Natural killer cell (primary cell): ENCODE measurements around the gene CEP350. TPM values are rescaled to one million over a fixed set of nuclear protein-coding genes. Genes with fewer than 3 reads are reported as not detected.

ENCODE experiments used
- ATAC-seq, 3 donors: fragments of 150-1000 bp in 2 of 3; fragments of 200-7000 bp in 1 of 3; cut with Tn5 transposase; 1 replicate in 1 of 3; 2 replicates in 2 of 3; pipeline ENCODE4 v1.10.0; 2021; ENCODE audit warnings: mild to moderate bottlenecking in 2 of 3, moderate library complexity in 2 of 3
- DNase-seq, 2 donors: peaks; one replicate each; pipeline versions ENCODE4 v3.0.0 to v3.0.0-alpha.2; 2013 to 2021; ENCODE audit warnings: mixed read lengths in 1 of 2
- H3K27ac ChIP-seq: one replicate; pipeline ENCODE4 v1.5.1; 2013; ENCODE audit warnings: mild to moderate bottlenecking, low read length
- H3K27me3 ChIP-seq: one replicate; pipeline ENCODE4 v1.6.1; 2013; ENCODE audit warnings: low read length; ENCODE audit not compliant: control insufficient read depth, insufficient read depth
- H3K36me3 ChIP-seq: one replicate; pipeline ENCODE4 v1.6.1; 2013; ENCODE audit warnings: low read length; ENCODE audit not compliant: control insufficient read depth, insufficient read depth
- H3K4me1 ChIP-seq: one replicate; pipeline ENCODE4 v1.6.1; 2013; ENCODE audit warnings: low read length; ENCODE audit not compliant: control insufficient read depth, insufficient read depth
- H3K4me3 ChIP-seq: one replicate; pipeline ENCODE4 v1.5.1; 2013; ENCODE audit warnings: low read length
- H3K9me3 ChIP-seq: one replicate; pipeline ENCODE4 v1.6.1; 2013; ENCODE audit warnings: low read length; ENCODE audit not compliant: control insufficient read depth, insufficient read depth
- H3K27ac Mint-ChIP-seq, 2 donors: one replicate each; pipeline ENCODE4 v1.8.0; 2022; ENCODE audit warnings: mild to moderate bottlenecking in 2 of 2, mixed read lengths in 2 of 2, moderate library complexity in 1 of 2
- H3K27me3 Mint-ChIP-seq, 2 donors: one replicate each; pipeline ENCODE4 v1.8.0; 2022; ENCODE audit warnings: low read depth in 2 of 2, mixed read lengths in 2 of 2
- H3K36me3 Mint-ChIP-seq: one replicate; pipeline ENCODE4 v1.8.0; 2022; ENCODE audit warnings: mixed read lengths
- H3K4me1 Mint-ChIP-seq, 2 donors: one replicate each; pipeline ENCODE4 v1.8.0; 2022; ENCODE audit warnings: mixed read lengths in 2 of 2
- H3K4me3 Mint-ChIP-seq: one replicate; pipeline ENCODE4 v1.8.0; 2022; ENCODE audit warnings: mild to moderate bottlenecking, moderate library complexity, mixed read lengths
- H3K9me3 Mint-ChIP-seq, 2 donors: one replicate each; pipeline ENCODE4 v1.8.0; 2022; ENCODE audit warnings: mixed read lengths in 2 of 2
- WGBS: methylation state at CpG from one replicate; pipeline ENCODE4 v1.1.7; 2013; ENCODE audit warnings: missing lambda C conversion rate; ENCODE audit not compliant: insufficient coverage; 5-methylcytosine and 5-hydroxymethylcytosine counted together
- intact Hi-C: fragments of 100-400 bp; cut with micrococcal nuclease; formaldehyde crosslinking; loops from one replicate; pipeline ENCODE4 v1.14.2; 2022
- total RNA-seq, 4 donors: library from RNA; stranded (reverse); fragments of 120-200 nt in 1 of 4; gene quantifications; one replicate each; pipeline versions ENCODE4 v1.2.3 to v1.2.4, GENCODE V29; 2013 to 2022
- TF ChIP-seq, protein P1 (sequence below): fragments of 200-600 bp; IDR thresholded peaks from one replicate; pipeline ENCODE4 v1.8.0; 2022; ENCODE audit warnings: antibody characterized with exemption

Gene CEP350
- total RNA-seq, 3 donors from 2014 or later (not counting 1 experiment from before 2014, with no cell fraction given): 66.9 to 83.7 (median 75.3) TPM

DNA sequence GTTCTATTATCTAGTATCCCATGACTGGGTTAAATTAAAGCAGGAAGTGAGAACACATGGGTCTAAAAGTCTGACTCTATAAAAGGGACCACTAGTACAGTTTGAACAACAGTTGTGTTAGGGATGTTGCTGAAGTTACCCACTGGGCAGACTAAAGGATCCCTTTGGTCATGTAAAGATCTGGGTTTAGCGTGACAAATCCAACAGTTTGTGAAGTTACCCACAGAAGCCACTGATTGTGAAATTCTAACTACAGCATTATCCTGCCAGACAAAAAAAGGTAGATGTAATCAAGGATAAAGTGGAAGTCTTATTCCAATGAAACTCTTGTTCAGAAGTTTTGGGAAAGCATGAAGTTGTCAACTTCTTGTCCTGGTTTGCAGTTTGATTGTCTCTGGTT lies 205.7 kb downstream of the CEP350 start:
- Histone ChIP-seq H3K27me3 (no peaks in the 10 kb centered on the region), H3K27ac (no peak overlapping the region), H3K4me1 (peaks cover 11% of the 10 kb centered on the region), H3K36me3 (no peaks in the 10 kb centered on the region), H3K9me3 (no peaks in the 10 kb centered on the region), H3K4me3 (no peak overlapping the region)
- Mint-ChIP-seq H3K4me3 (no peak overlapping the region), H3K4me1 (peaks cover 23 to 35% of the 10 kb centered on the region in 2 donors), H3K9me3 (no peaks in the 10 kb centered on the region), H3K36me3 (no peaks in the 10 kb centered on the region), H3K27ac (no peak overlapping the region), H3K27me3 (no peaks in the 10 kb centered on the region)
- TF ChIP-seq, protein P1, sequence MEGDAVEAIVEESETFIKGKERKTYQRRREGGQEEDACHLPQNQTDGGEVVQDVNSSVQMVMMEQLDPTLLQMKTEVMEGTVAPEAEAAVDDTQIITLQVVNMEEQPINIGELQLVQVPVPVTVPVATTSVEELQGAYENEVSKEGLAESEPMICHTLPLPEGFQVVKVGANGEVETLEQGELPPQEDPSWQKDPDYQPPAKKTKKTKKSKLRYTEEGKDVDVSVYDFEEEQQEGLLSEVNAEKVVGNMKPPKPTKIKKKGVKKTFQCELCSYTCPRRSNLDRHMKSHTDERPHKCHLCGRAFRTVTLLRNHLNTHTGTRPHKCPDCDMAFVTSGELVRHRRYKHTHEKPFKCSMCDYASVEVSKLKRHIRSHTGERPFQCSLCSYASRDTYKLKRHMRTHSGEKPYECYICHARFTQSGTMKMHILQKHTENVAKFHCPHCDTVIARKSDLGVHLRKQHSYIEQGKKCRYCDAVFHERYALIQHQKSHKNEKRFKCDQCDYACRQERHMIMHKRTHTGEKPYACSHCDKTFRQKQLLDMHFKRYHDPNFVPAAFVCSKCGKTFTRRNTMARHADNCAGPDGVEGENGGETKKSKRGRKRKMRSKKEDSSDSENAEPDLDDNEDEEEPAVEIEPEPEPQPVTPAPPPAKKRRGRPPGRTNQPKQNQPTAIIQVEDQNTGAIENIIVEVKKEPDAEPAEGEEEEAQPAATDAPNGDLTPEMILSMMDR: no peak
- DNase-seq (no peak), ATAC-seq (no peak)
- intact Hi-C loops: no loop called here
- WGBS: 77% methylated on average over 1 of the region's 1 CpG

DNA sequence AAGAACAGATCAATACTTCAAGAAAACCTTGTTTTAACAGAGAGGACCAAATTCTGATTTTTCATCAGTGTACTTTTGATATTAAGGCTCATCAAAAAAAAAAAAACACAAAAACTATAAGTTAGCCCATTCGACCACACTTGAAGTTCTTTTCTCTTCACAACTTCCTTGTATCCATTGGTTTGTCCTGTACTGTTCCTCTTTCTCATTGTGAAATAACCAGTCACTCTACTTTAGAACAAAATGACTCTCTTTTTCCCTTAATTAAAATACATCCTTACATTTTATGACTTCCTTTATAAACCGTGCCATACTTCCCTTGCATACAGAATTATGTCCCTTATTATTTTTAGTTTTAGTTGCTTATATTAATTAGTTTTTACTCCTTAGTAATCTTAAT lies 208.4 kb downstream of the CEP350 start:
- intact Hi-C loops: no loop called here
- Mint-ChIP-seq H3K27ac (no peak overlapping the region), H3K27me3 (no peaks in the 10 kb centered on the region), H3K36me3 (no peaks in the 10 kb centered on the region), H3K4me3 (no peak overlapping the region), H3K4me1 (peaks cover 4 to 15% of the 10 kb centered on the region in 2 donors), H3K9me3 (no peaks in the 10 kb centered on the region)
- Histone ChIP-seq H3K4me3 (no peak overlapping the region), H3K9me3 (no peaks in the 10 kb centered on the region), H3K27me3 (no peaks in the 10 kb centered on the region), H3K36me3 (peaks cover 4% of the 10 kb centered on the region), H3K4me1 (no peaks in the 10 kb centered on the region), H3K27ac (no peak overlapping the region)
- ATAC-seq (no peak), DNase-seq (no peak)
- WGBS: 26% methylated on average over 1 of the region's 2 CpGs
- TF ChIP-seq, protein P1: no peak

Other genes with a start within 250 kb of the CEP350 start
- gene FAM163A, start 211.5 kb upstream of the CEP350 start, total RNA-seq: not detected
- 10 to 100 TPM; 68.6 to 74.2 (median 71.7) TPM for gene TOR1AIP2, start 77.0 kb upstream of the CEP350 start, total RNA-seq
- 10 to 100 TPM; 55.6 to 63.9 (median 59.5) TPM for gene TOR1AIP1, start 72.5 kb upstream of the CEP350 start, total RNA-seq
- 10 to 100 TPM; 31.0 to 42.7 (median 38.2) TPM for gene QSOX1, start 200.1 kb downstream of the CEP350 start, total RNA-seq